ENCODE measurements around the gene ADK.
"Not testable (repeated sequence)": the region's sequence is repeated elsewhere in the genome, so short reads cannot be mapped to it uniquely, and the experiment has no call there.

ADK gene

DNA sequence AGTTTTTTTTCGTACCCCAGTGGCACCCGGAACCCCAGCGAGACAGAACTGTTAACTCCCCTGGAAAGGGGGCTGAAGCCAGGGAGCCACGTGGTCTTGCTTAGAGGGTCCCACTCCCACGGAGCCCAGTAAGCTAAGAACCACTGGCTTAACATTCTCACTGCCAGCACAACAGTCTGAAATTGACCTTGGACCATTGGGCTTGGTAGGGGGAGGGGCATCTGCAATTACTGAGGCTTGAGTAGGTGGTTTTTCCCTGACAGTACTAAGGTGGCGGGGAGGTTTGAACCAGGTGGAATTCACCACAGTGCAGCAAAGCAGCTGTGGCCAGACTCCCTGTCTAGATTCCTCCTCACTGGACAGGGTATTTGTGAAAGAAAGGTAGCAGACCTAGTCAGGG is 196.5 kb downstream of the ADK start:
- DNase-seq (ENCODE audit: low read depth, low spot score), result no peak

DNA sequence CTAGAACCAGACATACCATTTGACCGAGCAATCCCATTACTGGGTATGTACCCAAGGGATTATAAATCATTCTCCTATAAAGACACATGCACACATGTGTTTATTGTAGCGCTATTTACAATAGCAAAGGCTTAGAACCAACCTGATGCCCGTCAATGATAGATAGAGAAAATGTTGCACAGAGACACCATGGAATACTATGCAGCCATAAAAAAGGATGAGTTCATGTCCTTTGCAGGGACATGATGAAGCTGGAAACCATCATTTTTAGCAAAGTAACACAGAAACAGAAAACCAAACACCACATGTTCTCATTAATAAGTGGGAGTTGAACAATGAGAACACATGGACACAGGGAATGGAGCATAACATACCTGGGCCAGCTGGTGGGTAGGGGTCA is 202.0 kb downstream of the ADK start:
- DNase-seq (ENCODE audit: low read depth, low spot score), result not testable (repeated sequence)

- no peak for DNase-seq (ENCODE audit: low read depth, low spot score)
Observed at GRCh38 chr10:74361678-74362077, 210.7 kb downstream of the ADK start.

GRCh38 chr10:74363727-74364126 is 212.7 kb downstream of the ADK start:
- DNase-seq (ENCODE audit: low read depth, low spot score), result no peak

DNA sequence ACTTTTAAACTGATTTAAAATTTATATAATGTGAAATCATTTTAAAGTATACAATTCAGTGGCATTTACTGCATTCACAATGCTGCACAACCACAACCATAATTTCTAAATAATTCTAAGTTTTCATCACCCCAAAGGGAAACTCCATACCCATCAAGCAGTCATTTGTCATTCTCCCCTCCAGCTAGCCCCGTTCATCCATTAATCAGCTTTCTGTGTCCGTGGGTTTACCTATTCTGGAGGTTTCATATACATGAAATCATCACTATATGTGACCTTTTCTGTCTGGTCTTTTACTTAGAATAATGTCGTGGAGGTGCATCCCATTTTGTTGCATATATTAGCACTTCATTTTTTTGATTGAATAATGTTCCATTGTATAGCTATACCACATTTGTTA is 214.1 kb downstream of the ADK start:
- no peak for DNase-seq (ENCODE audit: low read depth, low spot score)

DNA sequence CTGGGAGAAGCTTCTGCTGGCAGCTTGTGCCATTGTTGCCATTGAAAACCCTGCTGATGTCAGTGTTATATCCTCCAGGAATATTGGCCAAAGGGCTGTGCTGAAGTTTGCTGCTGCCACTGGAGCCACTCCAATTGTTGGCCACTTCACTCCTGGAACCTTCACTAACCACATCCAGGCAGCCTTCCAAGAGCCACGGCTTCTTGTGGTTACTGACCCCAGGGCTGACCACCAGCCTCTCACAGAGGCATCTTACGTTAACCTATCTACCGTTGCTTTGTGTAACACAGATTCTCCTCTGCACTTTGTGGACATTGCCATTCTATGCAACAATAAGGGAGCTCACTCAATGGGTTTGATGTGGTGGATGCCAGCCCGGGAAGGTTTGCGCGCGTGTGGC is 220.7 kb downstream of the ADK start:
- DNase-seq (ENCODE audit: low read depth, low spot score), result no peak

GRCh38 chr10:74373059-74373458 is 222.0 kb downstream of the ADK start:
- no peak for DNase-seq (ENCODE audit: low read depth, low spot score)

GRCh38 chr10:74377476-74377875 is 226.5 kb downstream of the ADK start:
- no peak for DNase-seq (ENCODE audit: low read depth, low spot score)

DNA sequence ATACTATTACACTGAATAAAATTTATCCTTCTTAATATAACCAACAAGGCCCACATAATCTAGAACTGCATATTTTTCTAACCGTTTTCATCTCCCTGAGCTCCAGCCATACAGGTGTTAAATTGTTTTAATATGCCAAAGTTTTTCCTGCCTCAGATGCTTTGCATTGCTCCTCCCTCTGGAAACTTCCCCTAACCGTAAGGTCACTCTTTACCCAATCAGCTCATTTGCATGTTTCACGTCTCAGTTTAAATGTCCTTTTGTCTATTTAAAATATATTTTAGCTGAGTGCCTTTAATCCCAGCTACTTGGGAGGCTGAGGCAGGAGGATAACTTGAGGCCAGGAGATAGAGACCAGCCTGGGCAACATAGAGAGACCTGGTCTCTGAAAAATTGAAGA is 228.5 kb downstream of the ADK start:
- DNase-seq (ENCODE audit: low read depth, low spot score), result no peak

GRCh38 chr10:74380795-74381194 is 229.8 kb downstream of the ADK start:
- DNase-seq (ENCODE audit: low read depth, low spot score), result no peak

DNA sequence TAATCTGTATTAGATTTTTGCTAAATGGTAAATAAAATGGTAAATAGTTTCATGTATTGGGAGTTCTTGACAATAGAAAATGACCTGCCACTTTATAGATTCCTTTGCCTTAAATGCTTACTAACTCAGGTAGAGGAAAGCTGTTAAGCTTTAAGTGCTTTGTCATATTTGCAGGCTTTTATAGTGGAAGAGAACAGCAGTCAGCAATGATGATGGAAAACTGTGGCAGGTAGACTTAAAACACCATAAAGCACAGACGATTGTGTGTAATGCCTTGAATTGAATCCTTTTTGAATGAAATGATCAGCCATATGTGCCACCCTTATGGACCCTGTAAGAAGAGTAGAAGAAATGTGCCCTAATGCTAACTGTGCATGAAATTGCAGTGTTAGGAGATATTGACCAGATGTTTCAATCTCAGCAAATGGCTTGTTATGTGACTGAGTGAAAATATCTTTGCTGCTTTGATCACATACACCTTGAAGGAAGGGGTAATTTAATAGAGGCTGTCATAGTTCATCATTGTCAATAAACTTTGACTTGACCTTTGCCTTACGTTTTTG is 230.4 kb downstream of the ADK start:
- no peak for DNase-seq (ENCODE audit: low read depth, low spot score)

DNA sequence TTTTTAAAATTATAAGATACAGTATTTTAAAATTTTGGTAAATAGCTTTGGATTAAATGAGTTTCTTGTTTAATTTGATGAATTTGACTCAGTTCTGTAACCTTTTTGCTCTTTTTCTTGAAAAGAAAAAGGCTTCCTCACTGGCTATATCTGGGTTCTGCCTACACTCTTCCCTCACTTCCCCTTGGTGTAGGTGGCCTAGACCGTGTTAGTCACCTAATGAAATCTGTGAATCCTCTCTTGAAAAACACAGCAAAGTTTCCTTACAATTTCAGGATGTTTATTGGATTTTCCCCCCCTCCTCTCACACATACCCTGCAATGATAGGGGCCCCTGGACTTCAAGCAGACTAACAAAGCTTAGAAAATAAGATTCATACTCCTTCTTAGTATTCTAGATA is 231.6 kb downstream of the ADK start:
- DNase-seq (ENCODE audit: low read depth, low spot score), result no peak

GRCh38 chr10:74383642-74384041 is 232.6 kb downstream of the ADK start:
- no peak for DNase-seq (ENCODE audit: low read depth, low spot score)

- no peak for DNase-seq (ENCODE audit: low read depth, low spot score)
Observed at GRCh38 chr10:74384615-74385183, 233.7 kb downstream of the ADK start.

DNA sequence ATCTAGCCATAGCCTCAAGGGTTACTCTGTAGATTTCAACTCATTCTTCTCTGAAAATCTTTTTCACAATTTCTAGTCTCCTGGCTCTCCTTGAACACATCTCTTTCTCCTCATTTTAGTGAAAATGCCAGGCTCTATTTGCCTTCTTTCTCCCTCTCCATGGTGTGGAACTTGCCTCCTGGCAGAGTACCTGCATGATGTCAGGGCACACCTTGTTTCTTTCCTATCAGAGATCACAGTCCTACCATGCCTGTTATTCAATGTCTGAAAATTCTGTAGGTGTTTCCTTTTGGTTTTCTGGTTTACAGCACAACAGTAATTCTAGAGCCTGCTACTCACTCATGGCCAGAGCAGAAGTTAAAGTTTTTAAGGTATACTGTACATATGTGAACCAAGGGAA is 237.8 kb downstream of the ADK start:
- DNase-seq (ENCODE audit: low read depth, low spot score), result no peak

- no peak for DNase-seq (ENCODE audit: low read depth, low spot score)
Observed at GRCh38 chr10:74391786-74392185, 240.8 kb downstream of the ADK start.

DNA sequence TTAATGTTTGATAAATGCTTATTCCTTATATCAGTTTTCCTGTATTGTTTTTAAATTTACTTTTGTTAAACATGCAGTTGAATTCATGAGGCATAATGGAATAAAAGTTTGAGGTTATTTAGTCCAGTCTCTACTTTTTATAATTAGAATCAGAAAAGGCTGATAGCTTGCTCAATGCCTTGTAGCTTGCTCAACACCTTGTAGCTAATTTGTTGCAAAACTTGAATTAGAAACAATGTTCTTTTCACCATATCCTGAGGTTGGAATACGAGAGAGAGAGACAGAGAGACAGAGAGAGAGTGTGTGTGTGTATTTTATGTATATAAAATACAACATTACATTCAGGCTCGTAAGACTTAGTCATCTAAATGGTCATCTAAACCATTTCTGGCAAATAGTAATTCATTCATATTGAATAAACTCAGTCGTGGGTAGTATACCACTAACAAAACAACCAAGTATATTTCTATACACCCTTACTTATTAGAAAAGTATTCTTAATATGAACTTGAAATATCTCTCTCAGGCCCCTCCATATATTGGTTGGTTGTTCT is 243.5 kb downstream of the ADK start:
- DNase-seq (ENCODE audit: low read depth, low spot score), result no peak

- no peak for DNase-seq (ENCODE audit: low read depth, low spot score)
Observed at GRCh38 chr10:74400186-74400585, 249.2 kb downstream of the ADK start.

GRCh38 chr10:74406006-74406405 is 255.0 kb downstream of the ADK start:
- DNase-seq (ENCODE audit: low read depth, low spot score), result no peak

GRCh38 chr10:74415146-74415839 is 264.3 kb downstream of the ADK start:
- DNase-seq (ENCODE audit: low read depth, low spot score), result no peak

- DNase-seq (ENCODE audit: low read depth, low spot score), result no peak
Observed at GRCh38 chr10:74417397-74417796, 266.4 kb downstream of the ADK start.

DNA sequence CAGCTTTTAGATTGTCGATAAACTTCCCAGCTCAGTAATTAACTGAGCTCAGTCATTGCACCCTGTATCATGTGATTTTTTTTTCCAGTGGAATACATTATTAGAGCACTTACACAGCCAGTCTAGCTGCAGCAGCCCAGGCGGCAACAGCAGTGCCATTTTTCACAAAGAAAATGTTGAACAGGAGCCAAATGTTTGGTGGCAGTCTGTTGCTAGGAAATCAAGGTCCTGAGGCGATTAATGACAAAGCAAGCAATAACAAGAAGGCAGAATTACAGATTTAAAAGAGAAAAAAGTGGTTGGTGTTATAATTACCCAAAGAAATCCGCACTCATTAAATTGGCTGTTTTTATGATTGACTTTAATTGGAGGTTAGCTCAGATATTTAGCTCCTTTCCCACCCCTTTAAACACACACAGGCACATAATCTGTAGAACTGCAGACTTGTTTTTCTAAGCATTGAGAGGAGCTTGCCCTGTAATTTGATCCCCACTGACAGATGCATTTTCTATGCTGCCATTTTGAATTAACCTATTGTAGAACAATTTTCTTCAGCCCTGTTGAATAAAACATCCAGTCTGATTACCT is 267.4 kb downstream of the ADK start:
- DNase-seq (ENCODE audit: low read depth, low spot score), result no peak

- no peak for DNase-seq (ENCODE audit: low read depth, low spot score)
Observed at GRCh38 chr10:74419491-74419951, 268.5 kb downstream of the ADK start.

All from activated naive CD8-positive, alpha-beta T cell treated with anti-CD3 and anti-CD28 coated beads, Interleukin-2, amount 50 U/mL, for 16 hours (primary cell).